GM03348 (cell line): ENCODE results near the gene PCSK2.

ENCODE experiments used
- DNase-seq: peaks from one replicate; pipeline ENCODE4 v3.0.0; 2012; ENCODE audit warnings: low spot score

Gene PCSK2

DNA sequence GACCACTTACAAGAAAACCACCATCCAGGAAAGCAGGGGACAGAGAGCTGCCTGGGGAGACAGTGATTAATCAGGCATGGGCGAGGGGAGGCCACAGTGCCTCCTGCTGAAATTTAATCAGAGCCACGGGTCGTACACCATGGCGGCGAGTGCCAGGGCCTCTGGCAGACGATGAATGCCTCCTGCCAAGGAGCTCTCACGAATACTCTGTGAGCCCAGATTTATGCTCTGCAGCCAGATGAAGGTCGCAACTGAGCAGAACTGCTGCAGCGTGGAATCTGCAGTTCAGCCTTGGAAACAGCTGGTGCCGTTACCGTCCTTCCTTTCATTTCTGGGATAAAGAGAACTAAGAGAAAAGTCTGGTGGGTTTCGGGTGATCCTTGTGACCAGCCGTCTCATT, 218.7 kb downstream of the PCSK2 start:
- DNase-seq = no peak

DNA sequence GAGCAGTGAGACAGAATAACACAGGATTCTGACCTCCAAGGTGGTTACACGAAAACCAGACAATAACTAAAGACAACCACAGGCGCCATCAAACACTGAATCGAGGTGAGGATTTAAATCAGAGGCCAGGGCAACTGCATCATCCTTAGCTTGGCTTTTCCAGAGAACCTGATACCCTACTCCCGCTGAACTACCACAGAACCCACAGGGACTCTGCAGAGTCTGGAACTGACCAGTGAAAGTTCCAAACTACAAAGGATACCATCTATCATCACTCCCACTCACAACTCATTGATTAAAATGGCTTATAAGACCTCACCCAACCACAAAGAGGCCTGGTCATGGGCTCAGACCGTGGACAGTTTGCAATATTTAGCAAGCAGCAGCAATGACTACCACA, 219.3 kb downstream of the PCSK2 start:
- DNase-seq = no peak

DNA sequence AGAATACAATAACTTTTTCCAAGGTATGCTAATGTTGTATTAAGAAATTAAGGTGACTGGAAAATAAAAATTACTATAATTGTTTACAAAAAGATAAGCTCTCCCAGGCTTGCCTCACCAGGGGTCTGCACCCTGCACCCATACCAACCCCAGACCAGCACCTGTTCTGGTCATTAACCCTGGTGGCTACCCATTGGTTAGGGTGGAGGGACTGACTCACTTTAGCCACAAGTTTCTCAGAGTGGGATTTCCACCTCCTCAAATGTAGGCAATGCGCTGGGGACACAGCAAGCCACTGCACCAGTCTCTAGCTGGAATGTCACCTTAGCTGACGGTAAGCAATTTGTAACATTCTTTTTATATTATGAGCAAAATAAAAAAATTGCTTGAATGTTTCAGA, 221.2 kb downstream of the PCSK2 start:
- DNase-seq = no peak

DNA sequence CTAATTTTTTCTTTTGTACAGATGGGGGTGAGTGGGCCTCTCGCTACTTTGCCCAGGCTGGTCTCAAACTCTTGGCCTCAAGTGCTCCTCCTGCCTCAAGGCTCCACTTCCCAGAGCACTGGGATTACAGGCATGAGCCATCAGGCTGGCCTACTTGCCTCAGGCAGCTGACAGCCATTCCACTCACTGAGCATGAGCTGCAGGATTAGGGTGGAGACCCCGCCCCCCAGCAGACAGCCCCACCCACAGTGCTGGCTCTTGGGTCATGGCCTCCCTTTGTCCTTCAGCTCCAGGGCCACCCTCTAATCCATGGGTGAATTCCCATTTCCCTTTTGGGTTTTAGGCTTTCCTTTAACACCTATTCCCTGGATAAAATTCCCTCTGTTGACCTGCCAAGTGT, 222.2 kb downstream of the PCSK2 start:
- no peak for DNase-seq

DNA sequence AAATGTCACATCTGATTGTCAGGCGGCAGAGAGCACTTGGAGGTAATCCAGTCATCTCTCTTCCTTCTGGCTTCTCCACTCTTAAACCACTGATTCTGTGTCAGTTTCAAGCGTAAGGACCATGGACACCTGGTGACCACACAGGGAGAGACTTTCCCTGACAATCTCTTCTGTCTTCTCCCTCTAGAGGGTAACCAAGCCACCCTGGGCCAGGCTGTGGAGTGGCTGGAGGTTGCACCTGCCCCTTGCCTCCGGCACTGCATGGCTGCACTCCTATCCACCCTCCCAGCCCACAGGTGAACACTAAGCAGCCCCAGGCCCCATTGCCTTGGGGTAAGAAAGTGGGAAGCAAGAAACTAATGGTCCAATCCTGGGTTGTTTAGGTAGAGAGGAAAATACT, 225.6 kb downstream of the PCSK2 start:
- no peak for DNase-seq

DNA sequence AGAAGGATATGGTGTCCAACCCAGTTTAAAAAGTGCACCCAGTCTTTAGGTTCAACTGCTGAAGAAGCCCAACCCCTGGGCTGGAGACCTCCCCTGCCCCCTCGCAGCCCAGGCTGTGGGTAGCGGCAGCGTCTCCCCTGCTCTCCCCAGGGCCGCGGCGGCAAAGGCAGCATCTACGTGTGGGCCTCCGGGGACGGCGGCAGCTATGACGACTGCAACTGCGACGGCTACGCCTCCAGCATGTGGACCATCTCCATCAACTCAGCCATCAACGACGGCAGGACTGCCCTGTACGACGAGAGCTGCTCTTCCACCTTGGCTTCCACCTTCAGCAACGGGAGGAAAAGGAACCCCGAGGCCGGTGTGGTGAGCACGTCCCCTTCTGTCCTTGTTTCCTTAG, 226.8 kb downstream of the PCSK2 start:
- DNase-seq = no peak

DNA sequence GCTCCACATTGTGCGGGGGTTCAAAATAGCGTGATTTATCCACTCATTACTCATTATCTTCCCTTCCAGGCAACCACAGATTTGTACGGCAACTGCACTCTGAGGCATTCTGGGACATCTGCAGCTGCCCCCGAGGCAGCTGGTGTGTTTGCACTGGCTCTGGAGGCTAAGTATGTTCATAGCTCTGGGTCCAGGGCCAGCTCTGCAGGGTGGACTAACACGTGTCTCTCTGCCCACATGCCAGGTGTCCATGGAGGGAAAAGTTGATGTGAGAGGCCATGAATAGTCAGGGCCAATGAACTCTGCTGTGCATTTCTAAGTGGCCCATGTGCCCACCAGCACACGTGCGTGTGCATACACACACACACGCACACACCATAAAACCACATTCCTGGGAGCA, 229.4 kb downstream of the PCSK2 start:
- DNase-seq = no peak

DNA sequence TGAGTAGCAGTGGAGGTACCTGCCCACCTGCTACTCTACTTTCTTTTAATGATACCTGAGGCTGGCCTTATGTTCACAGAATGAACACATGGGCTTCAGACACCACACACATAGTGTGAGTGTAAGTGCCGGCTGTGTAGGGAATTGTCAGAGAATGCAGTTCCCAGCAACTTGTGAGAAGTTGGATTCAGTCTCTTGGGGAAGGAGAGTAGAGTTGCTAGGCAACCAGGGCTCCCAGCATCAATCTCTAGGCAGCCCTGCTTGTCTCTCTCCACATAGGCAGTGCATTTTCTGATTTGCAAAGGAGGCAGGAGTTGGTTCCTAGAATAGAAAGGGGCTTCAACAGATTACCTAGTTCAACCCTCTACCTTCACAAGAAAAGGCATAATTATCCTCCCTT, 230.2 kb downstream of the PCSK2 start:
- DNase-seq = no peak

DNA sequence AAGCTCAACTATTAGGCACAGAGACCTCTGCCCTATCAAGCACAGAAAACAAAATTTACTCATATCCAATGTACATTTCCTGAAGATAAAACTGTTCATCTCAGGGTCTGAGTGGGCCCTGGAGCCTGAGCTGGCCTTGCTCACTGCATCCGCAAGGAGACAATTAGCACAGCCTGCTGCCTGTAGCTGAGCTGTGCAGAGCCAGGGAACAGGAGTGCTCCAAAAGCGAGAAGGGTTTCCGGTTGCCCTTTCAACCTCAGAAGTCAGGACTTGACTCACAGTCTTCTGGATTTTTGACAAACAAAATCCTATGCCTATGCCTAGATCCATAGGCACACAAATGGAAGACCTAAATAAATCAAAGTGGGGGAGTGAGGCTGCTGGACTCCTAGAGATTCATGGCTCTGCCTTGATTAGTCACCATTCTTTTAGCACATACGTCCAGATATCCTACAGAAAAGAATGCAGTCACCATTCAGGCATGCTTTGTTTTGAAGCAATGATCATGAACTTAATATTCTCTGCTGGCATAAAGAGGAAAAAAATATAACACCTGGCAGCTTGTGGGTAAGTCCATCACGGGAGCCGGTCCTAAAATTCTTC, 230.8 kb downstream of the PCSK2 start:
- DNase-seq = no peak

DNA sequence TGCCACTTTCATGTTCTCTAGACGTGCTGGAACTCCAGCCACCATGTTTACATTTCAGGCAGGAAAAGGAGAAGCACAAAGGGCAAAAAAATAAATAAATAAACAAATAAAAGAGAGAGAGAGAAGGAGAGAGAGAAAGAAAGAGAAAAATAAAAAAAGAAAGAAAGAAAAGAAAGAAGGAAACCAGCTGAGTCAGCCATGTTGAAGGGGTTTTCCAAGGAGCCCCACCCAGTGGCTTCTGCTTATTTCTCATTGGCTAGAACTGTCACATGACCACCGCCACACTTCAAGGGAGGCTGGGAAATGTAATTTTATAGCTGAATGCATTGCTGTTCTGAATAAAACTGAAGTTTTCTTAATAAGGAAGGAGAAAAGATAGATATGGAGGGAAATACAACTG, 233.3 kb downstream of the PCSK2 start:
- no peak for DNase-seq

DNA sequence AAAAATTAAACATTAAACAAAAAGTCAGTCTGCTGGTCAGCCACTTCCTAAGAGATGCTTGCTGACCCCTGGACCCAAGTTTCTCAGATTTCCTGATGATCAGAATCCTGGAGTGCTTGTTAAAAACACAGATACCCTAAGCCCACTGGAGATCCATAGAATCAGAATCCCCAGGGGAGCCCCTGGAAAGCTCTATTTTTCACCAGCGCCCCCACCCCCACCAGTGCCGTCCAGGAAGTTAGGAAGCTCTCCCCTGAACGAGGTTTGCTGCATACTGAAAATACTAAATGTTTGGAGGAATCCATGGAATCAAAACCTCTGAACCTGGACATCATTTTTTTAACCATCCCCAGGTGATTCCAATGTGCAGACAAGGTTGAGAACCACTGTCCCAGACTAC, 235.1 kb downstream of the PCSK2 start:
- no peak for DNase-seq

DNA sequence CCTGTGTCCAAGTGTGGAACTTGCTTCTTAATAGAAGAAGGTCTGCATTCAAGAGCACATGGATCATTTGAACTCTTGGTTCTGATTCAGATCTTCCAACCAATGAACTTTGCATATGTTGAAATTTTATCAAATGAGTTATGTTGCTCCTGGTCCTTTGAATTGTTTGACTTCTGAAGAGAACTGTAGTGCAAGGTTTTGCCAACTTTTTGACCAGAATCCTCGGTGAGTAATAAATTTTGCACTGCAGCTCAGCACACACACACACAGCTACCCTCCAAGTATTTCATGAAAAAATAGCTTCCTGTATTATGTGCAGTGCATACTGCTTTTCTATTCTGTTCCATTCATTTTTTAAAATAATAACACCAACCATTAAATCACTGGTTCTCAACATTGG, 236.9 kb downstream of the PCSK2 start:
- no peak for DNase-seq

DNA sequence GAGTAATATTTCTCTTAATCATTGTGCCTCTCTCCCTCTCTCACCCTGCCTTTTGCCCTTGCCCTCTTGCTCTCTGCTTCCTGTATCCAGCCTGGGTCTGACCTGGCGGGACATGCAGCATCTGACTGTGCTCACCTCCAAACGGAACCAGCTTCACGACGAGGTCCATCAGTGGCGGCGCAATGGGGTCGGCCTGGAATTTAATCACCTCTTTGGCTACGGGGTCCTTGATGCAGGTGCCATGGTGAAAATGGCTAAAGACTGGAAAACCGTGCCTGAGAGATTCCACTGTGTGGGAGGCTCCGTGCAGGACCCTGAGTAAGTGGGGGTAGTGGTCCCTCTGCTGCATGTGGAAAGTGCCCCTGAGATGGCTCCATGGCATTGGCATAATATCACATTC, 238.4 kb downstream of the PCSK2 start:
- DNase-seq = no peak

DNA sequence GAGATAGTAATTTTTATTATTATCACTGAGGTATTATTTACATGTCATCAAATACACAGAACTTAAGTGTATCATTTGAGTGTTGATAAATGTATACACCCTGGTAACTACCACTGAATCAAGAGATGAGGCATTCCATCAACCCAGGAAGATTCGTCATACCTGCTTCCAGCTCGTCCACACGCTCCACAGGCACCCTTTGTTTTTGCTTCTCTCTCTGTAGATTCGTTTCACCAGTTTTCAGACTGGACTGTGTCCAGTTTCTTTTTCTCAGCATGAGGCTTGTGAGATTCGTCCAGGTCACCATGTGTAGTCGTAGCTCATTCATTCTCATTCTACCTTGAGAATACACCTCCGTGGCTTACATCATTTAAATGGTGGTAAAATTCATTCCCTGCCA, 239.8 kb downstream of the PCSK2 start:
- no peak for DNase-seq

DNA sequence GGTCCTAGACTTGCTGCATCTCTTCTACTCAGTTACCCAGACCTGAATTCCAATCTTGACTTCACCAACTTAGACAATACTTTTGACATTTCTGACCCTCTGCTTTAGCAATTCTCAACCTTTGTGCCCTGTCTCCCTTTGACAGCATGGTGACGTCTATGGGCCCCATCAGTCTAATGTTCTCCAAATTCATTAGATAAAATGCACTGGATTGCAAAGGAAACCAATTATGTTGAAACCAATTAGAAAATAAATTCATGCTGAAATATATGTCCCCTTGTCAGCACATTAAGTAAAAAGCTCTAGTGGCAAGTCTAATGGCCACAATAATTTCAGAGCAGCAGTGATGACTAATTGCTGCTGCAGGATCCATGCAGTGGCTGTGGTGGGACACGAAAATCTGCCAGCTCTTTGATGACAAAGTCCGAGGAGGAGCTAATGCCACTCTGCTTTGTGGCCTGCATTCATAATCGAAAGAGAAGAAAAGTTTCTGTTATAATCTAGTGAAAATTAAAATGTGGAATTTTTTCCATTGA, 240.3 kb downstream of the PCSK2 start:
- DNase-seq = no peak

DNA sequence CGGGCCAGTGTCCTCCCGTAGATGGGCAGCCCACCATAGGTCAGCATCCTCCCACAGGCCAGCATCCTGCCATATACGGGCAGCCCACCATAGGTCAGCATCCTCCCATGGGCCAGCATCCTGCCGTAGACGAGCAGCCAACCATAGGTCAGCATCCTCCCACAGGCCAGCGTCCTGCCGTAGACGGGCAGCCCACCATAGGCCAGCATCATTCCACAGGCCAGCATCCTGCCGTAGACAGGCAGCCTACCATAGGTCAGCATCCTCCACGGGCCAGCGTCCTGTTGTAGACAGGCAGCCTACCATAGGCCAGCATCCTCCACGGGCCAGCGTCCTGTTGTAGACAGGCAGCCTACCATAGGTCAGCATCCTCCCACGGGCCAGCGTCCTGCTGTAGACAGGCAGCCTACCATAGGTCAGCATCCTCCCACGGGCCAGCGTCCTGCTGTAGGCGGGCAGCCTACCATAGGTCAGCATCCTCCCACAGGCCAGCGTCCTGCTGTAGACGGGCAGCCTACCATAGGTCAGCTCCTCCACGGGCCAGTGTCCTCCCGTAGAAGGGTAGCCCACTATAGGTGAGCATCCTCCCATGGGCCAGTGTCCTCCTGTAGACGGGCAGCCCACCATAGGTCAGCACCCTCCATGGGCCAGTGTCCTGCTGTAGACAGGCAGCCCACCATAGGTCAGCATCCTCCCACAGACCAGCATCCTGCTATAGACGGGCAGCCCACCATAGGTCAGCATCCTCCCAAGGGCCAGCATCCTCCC, 241.4 kb downstream of the PCSK2 start:
- DNase-seq = no peak

DNA sequence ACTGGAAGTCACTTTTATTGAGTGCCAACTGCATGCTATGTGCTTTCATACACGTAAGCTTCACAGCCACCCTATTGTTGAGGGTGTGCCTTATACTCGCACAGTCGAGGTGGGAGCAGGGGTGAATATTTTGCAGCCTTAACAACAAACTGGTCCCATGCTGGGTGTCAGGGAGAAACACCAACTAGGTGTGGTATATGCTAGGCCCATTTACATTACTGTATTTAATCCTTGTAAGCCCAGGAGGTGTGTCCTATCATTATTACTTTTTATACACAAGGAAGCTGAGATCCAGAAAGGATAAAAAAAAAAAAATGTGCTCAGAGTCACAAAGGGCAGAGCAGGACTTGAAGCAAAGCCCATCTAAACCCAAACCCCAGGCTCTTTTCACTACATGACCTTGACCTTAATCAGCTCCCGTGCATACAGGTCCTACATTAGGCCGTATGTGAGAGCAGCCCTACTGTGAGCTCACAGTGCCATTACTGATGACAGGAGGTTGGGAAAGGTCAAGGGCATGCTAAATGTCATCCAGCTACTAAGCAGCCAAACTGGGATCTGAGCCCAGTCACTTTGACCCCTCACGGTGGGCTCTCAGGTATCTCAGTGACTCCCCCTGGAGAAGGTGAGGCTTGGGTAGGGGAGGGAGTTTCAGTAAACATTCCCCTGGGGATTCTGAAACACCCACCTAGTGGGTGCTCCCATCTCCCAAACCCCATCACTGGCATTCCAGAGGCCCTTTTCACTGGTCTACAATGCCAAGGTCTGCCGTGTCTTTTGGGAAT, 242.6 kb downstream of the PCSK2 start:
- no peak for DNase-seq

DNA sequence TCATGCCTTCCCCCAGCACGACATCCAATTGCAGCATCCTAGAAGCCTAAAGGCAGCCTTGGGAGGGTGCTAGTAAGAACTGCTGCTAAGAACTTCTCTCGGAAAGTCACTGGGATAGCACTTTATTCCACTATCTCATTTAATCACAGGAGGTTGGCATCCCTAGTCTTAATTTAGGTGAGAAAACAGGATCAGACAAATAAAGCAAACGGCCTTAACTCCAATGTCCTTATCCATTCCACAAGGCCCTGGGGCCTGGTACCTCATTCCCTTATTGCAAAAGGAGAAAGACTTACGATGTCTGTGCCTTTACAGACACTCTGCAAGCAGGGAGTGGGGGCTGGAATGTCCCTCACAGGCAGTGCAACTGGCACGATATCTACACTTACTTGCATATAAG, 243.7 kb downstream of the PCSK2 start:
- no peak for DNase-seq

DNA sequence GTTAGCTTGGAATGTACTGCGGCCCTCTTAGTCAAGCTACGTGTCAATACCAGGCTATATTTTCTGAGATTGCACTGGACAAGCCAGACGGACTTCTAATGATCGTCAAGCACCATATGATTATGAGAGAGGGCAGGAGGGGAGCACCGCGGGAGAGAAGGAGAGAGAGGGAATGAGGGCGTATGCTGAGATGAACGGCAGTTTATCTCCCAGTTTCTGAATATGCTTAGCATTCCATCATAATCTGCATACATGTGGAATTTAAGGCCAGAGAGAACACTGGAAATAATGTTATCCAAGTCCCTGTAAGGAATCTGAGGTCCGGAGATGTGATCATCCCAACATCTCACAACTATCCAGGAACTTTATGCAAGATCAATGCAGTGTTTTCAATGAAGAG, 244.1 kb downstream of the PCSK2 start:
- DNase-seq = no peak

DNA sequence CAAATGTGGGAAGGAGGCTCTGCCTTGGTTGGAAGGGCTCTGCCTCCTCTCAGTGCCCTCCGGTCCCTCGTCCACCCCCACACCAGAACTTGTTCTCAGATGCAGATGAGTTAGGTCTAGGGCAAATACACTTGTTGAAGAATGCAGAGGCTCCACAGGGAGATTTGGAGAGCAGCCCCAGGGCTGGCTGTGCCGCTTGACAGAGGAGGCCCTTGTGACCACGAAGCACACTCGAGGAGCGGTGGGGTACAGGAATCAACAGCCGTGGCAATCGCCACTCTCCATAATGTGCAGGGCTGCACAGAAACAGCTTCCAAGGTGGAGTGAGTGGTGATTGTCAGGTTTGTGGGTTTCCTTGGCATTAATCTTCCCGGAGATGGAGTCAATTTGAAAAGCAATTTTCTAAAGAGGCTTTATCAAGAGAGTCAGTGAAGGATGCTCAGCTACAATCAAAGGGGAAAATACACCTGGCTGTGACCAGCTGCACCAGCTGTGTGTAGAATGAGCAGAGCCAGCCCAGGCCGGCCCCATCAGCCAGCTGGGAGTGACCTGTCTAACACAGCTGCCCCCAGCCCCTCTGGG, 244.9 kb downstream of the PCSK2 start:
- DNase-seq = no peak

DNA sequence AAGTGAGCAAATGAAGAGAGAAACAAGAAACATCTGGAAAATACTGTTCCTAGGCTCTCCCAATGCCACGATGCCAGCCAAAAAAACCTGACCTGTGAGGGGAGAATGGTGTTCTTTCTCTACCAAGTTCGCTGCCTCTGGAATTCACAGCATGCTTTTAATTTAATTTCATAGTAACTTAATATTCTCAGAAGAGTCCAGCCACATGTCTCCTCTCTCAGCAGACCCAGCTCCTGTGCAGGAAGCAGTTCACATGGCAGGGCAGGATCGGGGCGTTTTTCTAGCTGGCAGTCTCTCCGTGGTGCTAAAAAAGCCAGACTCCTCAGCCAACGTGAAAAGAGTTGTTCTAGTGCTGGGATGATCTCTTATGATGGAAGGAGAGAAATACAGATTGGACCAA, 246.8 kb downstream of the PCSK2 start:
- DNase-seq = no peak

DNA sequence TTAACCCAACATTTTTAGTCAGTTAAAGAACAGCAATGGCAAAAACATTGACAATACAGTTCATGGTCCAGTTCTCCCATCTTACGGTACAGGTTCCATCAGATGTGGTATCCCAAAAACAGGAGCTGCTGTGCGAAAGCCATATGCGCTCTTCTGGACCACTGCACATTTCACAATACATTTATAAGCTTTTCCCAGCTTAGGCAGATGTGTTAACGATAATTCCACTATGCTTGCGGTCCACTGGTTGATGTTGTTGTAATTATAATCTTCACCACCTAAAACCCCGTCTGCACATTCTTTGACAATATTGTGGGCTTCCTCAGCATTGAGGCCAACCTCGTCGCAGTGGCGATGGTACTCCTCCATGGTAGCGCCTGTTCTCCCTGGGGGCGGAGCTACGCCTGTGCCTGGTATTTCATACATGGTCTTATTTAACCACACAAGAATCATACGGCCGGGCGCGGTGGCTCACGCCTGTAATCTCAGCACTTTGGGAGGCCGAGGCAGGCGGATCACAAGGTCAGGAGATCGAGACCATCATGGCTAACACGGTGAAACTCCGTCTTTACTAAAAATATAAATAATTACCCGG, 252.3 kb downstream of the PCSK2 start:
- DNase-seq = no peak
